ENCODE data around the gene TMEM242.

- no peak for TF ChIP-seq POLR2A (IDR thresholded peaks at IDR 0.05)
- no peak for TF ChIP-seq CTCF (IDR thresholded peaks at IDR 0.05)
- no peak for TF ChIP-seq EP300 (IDR thresholded peaks at IDR 0.05; ENCODE audit: low read depth)
These were observed 1.9 kb upstream of the TMEM242 start for GRCh38 chr6:157325069-157325805.
